ENCODE data around the gene STRA6.

The STRA6 gene

GRCh38 chr15:74134387-74135027 lies 68.1 kb downstream of the STRA6 start:
- no peak overlapping the region for H3K4me3 ChIP-seq (ENCODE audit: control insufficient read depth, low read depth, low read length)
- DNase-seq (ENCODE audit: low read depth), result no peak
- TF ChIP-seq, protein P1, sequence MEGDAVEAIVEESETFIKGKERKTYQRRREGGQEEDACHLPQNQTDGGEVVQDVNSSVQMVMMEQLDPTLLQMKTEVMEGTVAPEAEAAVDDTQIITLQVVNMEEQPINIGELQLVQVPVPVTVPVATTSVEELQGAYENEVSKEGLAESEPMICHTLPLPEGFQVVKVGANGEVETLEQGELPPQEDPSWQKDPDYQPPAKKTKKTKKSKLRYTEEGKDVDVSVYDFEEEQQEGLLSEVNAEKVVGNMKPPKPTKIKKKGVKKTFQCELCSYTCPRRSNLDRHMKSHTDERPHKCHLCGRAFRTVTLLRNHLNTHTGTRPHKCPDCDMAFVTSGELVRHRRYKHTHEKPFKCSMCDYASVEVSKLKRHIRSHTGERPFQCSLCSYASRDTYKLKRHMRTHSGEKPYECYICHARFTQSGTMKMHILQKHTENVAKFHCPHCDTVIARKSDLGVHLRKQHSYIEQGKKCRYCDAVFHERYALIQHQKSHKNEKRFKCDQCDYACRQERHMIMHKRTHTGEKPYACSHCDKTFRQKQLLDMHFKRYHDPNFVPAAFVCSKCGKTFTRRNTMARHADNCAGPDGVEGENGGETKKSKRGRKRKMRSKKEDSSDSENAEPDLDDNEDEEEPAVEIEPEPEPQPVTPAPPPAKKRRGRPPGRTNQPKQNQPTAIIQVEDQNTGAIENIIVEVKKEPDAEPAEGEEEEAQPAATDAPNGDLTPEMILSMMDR (IDR thresholded peaks at IDR 0.05; ENCODE audit: control insufficient read depth, insufficient read depth, low read depth, low read length, missing control alignments), result peak; percentile 57

DNA sequence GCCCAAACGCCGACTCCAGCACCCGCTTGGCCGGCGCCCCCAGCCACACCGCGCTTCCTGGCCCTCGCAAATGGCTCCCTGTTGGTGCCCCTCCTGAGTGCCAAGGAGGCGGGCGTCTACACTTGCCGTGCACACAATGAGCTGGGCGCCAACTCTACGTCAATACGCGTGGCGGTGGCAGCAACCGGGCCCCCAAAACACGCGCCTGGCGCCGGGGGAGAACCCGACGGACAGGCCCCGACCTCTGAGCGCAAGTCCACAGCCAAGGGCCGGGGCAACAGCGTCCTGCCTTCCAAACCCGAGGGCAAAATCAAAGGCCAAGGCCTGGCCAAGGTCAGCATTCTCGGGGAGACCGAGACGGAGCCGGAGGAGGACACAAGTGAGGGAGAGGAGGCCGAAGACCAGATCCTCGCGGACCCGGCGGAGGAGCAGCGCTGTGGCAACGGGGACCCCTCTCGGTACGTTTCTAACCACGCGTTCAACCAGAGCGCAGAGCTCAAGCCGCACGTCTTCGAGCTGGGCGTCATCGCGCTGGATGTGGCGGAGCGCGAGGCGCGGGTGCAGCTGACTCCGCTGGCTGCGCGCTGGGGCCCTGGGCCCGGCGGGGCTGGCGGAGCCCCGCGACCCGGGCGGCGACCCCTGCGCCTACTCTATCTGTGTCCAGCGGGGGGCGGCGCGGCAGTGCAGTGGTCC lies 68.7 kb downstream of the STRA6 start:
- no peak for DNase-seq (ENCODE audit: low read depth)
- TF ChIP-seq, protein P1 (IDR thresholded peaks at IDR 0.05; ENCODE audit: control insufficient read depth, insufficient read depth, low read depth, low read length, missing control alignments), result no peak
- H3K4me3 ChIP-seq (ENCODE audit: control insufficient read depth, low read depth, low read length), result no peak overlapping the region

- TF ChIP-seq, protein P1 (IDR thresholded peaks at IDR 0.05; ENCODE audit: control insufficient read depth, insufficient read depth, low read depth, low read length, missing control alignments), result no peak
- no peak for DNase-seq (ENCODE audit: low read depth)
- no peak overlapping the region for H3K4me3 ChIP-seq (ENCODE audit: control insufficient read depth, low read depth, low read length)
Observed at GRCh38 chr15:74132681-74133651, 69.6 kb downstream of the STRA6 start.

DNA sequence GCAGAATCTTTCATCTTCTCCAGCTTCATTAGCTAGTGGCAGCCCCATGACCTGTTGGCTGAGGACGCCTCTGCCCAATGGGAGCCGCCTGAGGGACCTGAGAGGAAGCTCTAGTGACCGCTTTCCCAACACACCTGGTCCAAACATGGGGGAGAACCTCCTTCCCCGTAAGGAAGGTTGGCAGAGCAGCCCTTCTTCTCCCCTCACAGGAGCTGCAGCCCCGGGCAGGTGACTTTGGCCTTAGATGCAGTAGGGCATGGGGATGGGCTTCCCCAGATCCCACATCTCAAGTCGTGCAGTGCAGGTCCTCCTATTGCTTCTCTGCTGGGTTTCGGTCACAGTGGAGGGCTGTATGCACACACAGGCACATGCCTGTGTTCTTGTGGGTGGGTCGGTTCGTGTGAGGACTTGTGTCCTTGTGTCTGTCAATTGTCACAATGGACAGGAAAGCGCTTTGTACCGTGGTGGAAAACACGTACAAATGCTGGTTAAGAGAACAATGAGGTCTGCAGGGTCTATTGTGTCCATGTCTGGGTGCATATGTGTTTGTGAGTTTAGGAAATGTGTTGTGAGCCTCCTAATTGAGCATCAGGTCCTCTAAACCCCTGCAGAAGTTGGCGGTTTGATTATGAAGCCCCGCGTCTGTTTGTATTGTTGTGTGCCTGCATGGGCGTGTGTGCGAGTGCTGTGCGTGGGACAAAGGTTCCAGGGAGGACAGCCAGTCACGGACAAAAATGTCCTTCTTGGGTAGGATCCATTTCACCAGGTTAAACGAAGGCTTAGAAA lies 70.8 kb downstream of the STRA6 start:
- DNase-seq (ENCODE audit: low read depth), result no peak
- TF ChIP-seq, protein P1 (IDR thresholded peaks at IDR 0.05; ENCODE audit: control insufficient read depth, insufficient read depth, low read depth, low read length, missing control alignments), result no peak
- no peak overlapping the region for H3K4me3 ChIP-seq (ENCODE audit: control insufficient read depth, low read depth, low read length)

DNA sequence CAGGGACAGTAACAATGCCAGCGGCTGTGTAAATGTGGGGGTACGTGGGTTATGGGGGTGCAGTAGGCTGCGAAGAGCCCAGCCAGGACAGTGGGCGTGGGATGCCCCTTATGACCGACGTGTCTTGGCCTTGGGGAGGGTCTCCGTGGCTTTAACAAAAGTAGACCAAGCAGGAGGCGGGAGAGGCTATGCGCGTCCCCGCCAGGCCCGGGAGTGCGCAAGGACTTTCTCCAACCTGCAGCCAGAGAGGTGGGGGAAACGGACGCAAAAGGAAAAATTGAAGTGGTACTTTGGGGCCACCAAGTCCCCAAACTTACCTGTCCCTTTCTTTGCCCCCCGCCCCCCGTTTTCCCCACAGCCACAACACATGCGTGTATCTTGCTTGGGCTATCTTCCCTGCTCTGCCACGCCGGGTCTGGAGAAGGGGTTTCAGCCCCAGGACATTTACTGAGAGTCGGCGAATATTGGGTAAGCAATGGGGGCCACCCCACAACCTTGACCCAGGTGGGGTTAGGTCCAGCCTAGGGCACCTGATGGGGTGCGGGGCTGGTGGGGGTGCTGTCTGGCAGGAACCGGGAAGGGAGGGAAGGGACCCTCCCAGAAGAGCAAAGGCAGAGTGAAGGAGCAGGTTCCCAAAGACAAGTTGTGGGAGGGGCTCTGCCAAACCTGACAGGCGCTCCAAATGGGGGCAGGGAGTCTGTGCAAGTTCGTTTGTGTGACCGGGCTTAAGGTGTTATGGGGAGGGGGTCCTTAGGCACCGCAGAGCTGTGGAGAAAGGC lies 71.5 kb downstream of the STRA6 start:
- H3K4me3 ChIP-seq (ENCODE audit: control insufficient read depth, low read depth, low read length), result no peak overlapping the region

More for the DNA sequence above, 71.5 kb downstream of the STRA6 start:
- DNase-seq (ENCODE audit: low read depth), result no peak
- TF ChIP-seq, protein P1 (IDR thresholded peaks at IDR 0.05; ENCODE audit: control insufficient read depth, insufficient read depth, low read depth, low read length, missing control alignments), result no peak
